ENCODE measurements around the gene HEG1.
"Not testable (repeated sequence)": the region's sequence is repeated elsewhere in the genome, so short reads cannot be mapped to it uniquely, and the experiment has no call there.

Gene HEG1, protein sequence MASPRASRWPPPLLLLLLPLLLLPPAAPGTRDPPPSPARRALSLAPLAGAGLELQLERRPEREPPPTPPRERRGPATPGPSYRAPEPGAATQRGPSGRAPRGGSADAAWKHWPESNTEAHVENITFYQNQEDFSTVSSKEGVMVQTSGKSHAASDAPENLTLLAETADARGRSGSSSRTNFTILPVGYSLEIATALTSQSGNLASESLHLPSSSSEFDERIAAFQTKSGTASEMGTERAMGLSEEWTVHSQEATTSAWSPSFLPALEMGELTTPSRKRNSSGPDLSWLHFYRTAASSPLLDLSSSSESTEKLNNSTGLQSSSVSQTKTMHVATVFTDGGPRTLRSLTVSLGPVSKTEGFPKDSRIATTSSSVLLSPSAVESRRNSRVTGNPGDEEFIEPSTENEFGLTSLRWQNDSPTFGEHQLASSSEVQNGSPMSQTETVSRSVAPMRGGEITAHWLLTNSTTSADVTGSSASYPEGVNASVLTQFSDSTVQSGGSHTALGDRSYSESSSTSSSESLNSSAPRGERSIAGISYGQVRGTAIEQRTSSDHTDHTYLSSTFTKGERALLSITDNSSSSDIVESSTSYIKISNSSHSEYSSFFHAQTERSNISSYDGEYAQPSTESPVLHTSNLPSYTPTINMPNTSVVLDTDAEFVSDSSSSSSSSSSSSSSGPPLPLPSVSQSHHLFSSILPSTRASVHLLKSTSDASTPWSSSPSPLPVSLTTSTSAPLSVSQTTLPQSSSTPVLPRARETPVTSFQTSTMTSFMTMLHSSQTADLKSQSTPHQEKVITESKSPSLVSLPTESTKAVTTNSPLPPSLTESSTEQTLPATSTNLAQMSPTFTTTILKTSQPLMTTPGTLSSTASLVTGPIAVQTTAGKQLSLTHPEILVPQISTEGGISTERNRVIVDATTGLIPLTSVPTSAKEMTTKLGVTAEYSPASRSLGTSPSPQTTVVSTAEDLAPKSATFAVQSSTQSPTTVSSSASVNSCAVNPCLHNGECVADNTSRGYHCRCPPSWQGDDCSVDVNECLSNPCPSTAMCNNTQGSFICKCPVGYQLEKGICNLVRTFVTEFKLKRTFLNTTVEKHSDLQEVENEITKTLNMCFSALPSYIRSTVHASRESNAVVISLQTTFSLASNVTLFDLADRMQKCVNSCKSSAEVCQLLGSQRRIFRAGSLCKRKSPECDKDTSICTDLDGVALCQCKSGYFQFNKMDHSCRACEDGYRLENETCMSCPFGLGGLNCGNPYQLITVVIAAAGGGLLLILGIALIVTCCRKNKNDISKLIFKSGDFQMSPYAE (N-terminal part only)

DNA sequence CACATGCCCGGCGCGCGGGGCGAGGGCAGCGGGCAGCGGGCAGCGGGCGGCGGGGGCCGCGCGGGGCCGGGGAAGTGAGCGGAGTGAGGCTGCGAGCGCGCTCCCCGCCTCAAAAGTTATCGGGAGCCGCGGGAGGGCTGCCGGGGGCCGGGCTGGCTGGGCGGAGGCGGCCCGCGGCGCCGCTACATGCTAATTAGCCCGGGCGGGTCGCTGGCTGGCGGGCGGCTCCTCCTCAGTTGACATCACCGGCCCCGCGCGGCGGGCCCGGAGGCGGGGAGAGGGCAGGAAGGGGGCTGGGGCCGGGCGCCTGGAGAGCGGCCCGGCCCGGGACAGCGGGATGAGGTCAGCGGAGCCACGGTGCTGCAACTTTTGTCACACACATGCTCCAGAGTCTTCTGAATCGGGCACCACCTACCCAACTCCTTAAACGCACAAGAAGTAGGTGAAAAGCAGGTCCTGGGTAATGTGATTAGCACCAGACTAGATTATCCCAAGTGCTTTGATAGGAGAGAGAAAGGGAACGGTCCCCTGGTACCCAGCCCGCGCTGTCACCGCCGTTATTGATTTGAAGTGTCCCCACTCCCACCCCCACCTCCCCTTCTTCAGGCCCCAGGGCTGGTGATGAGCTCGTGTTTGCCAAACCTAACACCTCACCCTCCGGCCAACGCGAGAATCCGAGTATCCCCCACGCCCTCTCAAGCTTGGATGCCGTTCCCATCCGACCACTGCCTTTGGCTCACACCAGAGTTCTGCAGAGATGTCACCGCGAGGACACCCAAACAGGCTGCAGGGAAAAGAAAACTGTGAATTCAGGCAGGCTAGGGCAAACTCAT, at the start of gene HEG1:
HEG1 (minus strand) TSS at position 85 of the 833 bp plus-strand sequence. CDS start 107 bp downstream, outside the sequence.
- DNase-seq, result peak; percentile 69

DNA sequence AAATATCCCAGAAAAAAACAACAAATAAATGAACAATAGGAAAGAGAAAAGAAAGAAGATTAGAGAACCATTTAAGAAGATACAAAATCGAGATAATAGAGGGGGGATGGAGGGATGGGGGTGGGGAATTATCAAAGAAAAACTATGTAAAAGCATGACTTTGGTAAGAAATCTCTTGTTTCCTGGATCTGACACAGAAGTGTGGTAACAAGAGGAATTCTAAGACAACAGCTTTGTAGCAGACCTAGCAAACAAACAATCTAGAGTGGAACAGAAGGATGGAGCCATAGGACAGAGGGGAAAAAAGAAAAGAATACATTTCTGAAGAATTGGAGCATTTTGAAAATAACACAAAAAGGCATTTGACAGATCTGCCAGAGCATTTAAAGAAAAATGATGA, 49.3 kb upstream of the HEG1 start:
- DNase-seq, result no peak

DNA sequence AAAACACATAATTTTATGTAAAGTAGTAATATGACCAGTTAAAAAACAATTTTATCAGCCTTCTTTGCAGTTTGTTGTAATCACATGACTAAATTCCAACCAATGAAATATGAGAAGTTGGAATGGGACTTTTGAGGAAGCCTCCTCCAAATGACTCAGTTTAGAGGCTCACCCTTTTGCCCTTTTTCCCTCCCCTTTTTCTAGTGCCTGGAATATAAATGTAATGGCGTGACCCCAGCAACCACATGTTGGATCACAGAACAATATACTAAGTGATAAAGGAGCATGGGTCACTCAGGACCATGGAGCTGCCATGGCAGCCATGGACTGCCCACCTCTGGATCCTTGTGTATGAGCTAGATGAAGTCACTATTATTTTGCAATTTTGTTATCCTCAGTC, 48.8 kb upstream of the HEG1 start:
- no peak for DNase-seq

DNA sequence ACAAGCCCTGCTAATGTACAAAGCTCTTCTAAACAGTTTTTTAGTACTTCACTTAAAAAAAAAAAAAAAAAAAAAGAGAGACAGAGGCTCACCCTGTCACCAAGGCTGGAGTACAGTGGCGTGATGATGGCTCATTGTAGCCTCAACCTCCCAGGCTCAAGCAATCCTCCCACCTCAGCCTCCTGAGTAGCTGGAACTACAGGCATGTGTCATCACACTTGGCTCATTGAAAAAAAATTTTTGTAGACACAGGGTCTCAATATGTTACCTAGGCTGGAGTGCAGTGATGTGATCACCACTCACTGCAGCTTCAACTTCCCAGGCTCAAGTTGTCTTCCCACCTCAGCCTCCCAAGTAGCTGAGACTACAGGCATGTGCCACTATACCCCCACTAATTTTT, 47.6 kb upstream of the HEG1 start:
- no peak for DNase-seq

DNA sequence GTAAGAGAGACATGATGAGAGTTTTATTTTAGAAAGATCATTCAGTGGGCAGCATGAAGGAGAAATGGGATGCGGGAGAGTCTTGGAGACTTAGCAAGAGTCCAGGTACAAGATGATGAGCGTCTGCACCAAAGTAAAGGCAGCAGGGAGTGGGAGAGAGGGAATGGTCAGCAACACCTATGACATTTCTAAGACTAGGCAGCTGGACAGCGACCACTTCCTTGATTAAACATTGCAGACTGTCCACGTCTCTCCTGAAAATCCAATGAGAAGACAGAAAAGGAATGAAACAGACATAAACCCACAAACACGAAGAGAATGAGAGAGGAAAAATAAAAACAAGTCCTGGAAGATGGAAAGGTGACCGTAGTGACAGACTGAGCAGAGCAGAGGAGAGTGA, 46.7 kb upstream of the HEG1 start:
- no peak for DNase-seq

DNA sequence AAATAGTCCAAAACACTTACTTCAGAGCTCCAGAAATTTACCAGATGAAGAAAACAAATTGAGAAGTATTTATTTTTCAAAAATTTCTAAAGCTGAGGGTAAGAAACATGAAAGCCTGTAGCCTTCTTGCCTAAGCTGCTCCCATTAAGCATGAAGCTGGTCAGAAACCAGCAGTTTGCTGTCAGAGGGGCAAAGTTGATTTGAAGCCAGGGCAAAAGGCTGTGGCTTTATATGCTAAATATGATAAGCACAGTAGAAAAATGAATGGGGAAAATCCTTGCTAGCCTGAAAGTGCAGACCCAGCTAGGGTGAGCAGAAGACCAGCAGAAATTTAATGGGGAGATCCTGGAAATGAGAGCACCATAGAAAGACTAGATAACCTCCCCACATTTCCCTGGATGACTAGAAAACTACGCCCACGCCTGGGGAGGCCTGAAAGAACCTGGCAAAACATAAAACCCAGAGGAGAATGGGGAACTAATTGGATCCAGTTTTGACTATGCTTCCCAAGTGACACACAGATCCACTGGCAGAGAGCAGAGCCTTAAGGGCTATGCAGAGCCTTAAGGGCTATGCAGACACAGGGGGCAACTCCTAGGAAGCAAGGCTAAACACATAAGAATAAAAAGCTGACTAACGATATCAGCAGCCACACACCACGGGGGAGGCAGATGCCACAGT, 43.0 kb upstream of the HEG1 start:
- no peak for DNase-seq

DNA sequence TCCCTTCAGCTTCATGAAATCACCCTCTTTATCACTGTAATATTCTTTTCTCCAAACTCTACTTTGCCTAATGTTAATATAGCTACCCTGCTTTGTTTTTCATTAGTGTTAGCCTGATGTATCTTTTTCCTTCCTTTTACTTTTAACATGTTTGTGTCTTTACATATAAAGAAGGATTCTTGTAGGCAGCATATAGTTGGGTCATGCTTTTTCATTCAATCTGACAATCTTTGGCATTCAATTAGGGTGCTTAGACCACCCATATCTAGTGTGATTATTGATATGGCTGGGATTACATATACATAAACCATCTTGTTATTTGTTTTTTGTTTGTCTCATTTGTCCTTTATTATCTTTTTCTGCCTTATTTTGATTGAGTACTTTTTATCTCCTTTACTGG, 34.9 kb upstream of the HEG1 start:
- no peak for DNase-seq

DNA sequence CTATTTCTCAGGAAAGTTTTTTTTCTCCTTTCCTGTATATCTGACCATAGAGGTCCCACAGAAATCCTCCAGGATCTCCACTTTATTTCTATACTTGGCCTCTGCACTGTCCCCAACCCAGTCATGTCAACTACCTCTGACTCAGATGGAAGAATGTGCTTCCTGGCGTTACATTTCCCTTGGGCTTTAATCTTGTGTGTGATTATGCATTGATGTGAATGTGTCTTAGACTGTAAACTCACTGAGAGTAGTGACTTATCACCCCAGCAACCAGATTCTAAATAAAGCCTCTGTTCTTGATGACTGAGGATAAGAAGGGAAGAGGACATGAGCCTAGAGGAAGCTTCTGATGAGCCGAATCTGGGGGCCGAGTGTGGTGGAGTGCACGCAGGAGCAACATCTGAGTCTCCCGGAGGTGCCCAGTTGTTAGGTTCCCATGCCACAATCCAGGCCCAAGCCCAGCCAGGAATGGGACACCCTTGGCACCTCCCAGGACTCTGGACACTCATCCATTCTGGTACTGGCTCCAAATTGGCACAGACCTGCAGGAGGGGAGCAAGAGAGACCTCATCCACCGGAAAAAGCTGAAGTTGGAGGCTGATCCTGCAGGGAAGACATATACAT, 32.1 kb upstream of the HEG1 start:
- no peak for DNase-seq

DNA sequence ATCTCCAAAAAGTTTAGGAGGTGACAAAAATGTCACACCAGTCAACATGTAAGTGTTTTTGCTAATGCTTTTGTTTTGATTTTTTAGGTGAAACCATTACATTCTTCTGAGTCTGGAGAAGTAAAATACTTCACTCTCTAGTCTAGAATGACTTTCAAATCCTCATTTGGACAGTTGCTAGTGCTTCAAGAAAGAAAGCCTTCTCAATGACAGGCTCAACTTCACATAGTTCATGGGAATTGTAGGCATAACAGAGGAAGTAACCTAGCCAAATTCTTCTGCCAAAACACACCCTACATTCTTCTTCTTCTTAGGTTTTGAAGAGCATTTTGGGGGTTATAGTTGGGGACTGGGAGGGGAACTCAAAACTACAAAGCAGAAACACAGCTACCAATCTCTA, 29.4 kb upstream of the HEG1 start:
- no peak for DNase-seq

DNA sequence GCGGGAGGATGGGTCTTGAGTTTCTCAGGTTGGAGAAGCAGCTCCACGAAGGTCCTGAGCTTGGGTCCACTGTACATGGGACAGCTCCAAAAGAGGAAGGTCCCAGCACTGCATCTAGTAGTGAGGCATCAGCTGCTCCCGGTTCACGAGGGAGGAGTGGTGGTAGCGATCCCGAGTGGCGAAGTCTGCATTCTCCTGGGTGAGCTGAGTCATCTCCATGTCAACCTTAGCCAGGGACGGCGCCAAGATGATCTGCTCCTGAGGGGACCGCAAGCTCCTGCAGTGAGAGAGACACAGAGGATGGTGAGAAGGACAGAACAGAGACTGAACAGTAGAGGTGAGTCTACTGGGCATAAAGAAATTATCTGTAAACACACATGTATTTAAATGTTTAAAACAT, 28.0 kb upstream of the HEG1 start:
- no peak for DNase-seq

DNA sequence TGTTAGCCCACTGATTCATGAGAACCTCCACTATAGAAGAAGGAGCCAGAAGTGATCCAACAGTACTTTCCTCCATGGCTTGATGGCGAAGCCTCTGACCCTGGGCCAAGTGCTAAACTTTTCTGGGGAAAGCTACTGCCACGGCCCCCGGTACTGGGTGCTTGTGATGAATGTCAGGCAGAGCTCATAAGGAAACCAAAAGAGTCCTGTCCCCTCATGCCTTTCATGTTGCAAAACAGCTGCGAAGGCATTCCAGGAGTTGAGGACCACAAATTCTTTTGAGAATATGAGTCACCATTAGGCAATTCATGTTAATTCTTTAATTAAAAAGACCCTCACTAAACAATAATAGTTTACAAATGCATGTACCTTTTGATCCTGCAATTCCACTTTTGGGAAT, 26.5 kb upstream of the HEG1 start:
- not testable (repeated sequence) for DNase-seq

DNA sequence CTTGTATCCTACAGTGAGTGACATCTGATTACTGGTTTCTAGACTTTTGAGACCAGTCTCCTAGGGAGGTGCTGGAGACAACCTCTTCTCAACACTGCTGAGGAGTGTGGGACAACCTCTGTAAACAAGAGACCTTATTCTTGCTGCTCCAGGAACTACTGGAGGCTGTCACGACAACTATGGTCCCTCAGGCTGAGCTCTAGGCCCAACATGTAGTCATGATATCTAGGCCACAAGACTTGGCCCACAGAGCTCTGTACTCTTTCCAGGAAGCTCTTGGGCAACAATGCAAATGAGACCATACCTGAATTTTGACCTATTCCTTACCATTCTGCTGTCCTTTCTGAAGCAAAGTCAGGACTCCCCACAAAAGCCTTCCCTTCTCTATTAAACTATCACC, 24.3 kb upstream of the HEG1 start:
- DNase-seq, result no peak

DNA sequence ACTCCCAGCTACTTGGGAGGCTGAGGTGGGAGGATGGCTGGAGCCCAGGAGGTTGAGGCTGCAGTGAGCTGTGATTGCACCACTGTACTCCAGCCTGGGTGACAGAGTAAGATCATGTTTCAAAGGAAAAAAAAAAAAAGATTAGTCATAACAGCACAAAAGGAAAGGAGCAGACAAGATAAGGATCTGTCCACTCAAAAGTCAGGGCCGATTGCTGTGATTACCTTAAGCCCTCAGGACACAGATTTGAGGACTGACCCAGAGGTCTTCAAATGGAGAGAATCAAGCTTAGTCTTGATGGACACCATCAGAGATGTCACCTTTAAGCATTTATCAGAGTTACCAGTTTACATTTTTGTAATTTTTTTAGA, 23.9 kb upstream of the HEG1 start:
- no peak for DNase-seq

DNA sequence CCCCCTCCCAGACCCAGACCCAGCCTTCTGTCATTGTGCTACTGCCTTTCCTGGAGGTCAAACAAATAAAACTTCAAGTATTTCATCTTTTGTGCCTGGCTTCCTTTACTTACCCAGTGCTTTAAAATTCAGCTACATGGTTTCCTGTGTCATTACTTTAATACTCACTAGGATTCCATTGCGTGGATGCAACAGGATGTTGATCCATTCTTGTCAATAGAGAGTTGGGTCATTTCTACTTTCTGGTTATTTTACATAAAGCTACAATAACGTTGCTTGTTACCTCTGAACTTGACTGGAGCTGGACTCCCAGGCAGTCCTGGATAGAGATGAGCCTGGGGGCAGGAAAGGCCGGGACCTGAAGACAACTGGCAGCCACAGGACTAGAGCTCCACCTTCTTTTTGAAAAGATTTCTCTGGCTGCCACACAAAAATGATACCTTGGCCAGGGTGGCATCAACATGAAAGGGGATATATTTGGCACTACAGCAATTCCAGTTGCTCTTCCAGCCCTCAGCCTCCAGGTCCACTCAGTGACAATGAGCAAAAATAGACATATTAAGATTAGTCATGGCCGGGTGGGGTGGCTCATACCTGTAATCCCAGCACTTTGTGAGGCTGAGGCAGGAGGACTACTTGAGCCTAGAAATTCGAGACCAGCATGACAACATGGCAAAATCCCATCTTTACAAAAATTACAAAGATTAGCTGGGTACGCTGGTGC, 23.3 kb upstream of the HEG1 start:
- no peak for DNase-seq

DNA sequence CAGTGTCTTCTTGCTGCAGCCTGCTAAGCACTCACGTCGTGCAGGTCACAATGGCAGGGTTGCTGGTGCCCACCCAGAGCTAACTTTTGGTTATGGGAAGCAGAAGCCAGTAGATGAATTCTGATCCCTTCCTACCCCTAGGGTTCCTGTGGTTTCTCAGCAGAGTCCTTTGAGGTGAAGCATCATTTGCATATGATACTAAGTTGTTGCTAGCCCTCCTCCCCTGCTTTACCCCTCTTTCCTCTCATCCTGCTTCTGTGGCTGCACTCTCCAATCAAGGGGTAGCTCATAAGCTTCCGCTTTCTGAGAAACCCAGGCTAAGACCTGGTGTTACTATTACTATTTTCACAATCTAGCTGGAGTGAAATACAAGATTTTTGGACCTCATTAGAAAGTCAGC, 22.1 kb upstream of the HEG1 start:
- DNase-seq, result no peak

DNA sequence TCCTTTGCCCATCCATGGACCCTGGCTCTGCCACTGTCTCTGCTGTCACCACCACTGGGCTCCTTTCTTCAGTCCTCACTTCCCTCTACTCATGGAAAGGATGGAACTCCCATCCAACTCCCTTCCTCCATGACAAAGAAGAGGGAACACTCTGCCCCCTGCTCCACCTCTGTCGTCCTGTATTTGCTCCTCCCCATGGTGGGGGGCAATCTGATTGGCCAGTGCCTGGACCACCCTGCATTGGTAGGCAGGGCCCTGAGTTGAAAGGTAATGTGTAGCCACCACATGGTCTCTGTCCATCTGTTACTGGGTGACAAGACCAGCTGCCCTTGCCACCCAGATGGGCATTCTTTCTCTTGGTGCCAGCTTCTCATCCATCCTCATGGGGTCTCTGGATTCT, 20.7 kb upstream of the HEG1 start:
- DNase-seq, result no peak

DNA sequence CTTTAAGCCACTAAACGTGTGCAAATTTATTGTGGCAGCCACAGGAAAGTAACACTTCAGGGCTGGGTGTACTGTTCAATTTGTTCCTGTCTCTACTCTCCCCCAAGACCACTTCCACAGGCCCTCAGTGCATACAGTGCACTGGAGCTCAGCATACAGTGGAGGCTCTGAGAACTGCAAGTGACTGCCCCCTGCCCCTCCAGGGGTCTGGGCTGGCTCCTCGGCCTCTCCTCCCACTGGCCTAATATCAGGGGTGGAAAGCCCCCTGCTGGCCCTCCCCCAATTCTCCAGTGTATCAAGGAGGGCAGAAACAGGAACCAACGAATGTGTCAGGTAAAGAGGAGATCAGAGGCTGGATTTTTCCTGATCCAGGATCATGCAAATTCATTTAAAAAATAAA, 19.9 kb upstream of the HEG1 start:
- DNase-seq, result no peak

DNA sequence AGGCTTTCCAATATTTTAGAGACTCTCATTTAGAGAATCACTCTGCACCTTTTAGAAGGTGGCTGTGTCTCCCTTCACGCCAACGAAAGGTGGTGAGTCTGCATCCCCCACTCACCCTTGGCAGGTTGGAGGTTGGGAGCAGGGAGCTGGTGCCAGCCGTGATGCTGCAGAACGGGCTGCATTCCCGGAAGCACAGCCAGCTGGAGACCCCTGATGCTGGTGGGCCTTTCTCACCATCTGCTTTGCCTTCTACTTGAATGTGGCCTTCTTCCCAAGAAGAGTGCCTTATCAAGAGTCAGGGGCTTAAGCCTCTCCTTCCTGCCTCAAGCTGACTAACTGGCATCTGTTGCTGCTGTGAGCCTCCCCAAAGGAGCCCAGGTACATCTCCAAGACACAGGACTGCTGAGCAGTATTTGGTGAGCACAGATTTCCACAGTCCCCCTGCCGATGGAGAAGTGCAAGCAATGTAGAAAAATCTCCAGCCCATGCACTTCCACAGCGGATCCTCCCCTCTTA, 17.7 kb upstream of the HEG1 start:
- no peak for DNase-seq

DNA sequence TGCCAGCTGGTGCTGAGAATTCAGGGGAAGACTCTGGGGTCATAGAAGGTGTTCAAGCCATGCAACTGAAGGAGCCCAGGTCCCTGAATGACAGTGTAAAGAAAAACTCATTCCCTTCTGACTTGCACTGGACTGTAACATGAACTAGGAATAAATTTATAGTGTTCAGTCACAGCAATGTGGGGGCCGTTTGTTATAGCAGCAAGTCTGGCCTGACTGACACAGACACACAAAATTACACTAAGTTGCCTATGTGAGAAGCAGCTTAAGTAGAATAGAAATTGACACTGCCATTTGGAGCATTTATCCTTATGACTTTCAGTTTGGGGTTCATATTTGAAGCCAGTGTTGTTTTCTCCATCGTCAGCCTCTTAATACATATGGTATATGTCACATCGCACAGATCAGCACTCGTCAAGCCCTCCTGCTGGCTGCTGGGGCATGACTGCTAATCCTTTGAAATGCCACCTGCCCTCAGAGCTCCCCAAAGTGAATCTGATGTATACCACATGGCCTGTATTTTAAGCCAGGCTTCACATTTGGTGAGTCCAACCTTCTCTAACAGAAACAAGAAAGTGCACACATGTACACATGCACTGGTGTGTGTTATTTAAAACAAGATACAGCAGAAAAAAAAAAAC, 17.1 kb upstream of the HEG1 start:
- DNase-seq, result no peak

DNA sequence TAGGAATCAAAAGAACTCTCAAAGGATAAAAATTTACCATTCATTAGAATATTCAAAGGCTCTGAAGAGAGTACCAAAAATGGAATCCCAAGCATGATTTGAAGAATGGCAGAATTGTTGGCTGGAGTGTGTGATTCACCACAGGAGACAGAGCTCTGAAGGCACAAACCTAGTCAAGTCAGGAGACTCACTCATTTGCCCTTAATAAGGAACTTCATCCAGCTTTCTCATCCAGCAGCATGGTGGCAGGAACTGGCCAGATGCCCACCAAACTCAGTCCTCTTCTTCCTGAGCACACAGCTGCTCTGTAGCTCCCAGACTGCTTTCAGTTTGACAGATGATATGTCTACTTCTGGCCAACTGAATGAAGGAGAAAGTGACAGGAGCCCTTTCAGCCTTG, 16.5 kb upstream of the HEG1 start:
- DNase-seq, result no peak

Measured in activated CD4-positive, alpha-beta T cell treated with anti-CD3 and anti-CD28 coated beads, Interleukin-2, amount 50 U/mL, for 16 hours (primary cell).